NCI-H446 treated with DMSO at 0.1 percent for 48 hours (cell line): ENCODE results near the gene LGR5.
"Not testable (repeated sequence)": the region's sequence is repeated elsewhere in the genome, so short reads cannot be mapped to it uniquely, and the experiment has no call there.

Experiments
- DNase-seq: peaks from one replicate; lab custom pipeline; 2025; lab: John Stamatoyannopoulos, UW

Gene LGR5

GRCh38 chr12:71476513-71476912, 36.9 kb downstream of the LGR5 start:
- DNase-seq = no peak

GRCh38 chr12:71477609-71478008, 38.0 kb downstream of the LGR5 start:
- no peak for DNase-seq

- no peak for DNase-seq
Measured at GRCh38 chr12:71478270-71478669, 38.7 kb downstream of the LGR5 start.

- DNase-seq = no peak
Measured at GRCh38 chr12:71484272-71484905, 44.8 kb downstream of the LGR5 start.

- DNase-seq = not testable (repeated sequence)
Measured at GRCh38 chr12:71490844-71491243, 51.2 kb downstream of the LGR5 start.

- DNase-seq = no peak
Measured at GRCh38 chr12:71492604-71493003, 53.0 kb downstream of the LGR5 start.

- DNase-seq = no peak
Measured at GRCh38 chr12:71499834-71500233, 60.2 kb downstream of the LGR5 start.

- DNase-seq = peak; percentile 12
Measured at GRCh38 chr12:71503579-71504391, 64.2 kb downstream of the LGR5 start.

- no peak for DNase-seq
Measured at GRCh38 chr12:71504476-71504875, 64.9 kb downstream of the LGR5 start.

- DNase-seq = no peak
Measured at GRCh38 chr12:71509705-71510104, 70.1 kb downstream of the LGR5 start.

GRCh38 chr12:71517145-71517846, 77.7 kb downstream of the LGR5 start:
- no peak for DNase-seq

- DNase-seq = no peak
Measured at GRCh38 chr12:71521125-71521524, 81.5 kb downstream of the LGR5 start.

- DNase-seq = no peak
Measured at GRCh38 chr12:71524626-71525025, 85.0 kb downstream of the LGR5 start.

GRCh38 chr12:71533703-71534102, 94.1 kb downstream of the LGR5 start:
- DNase-seq = no peak

GRCh38 chr12:71536279-71536938, 96.8 kb downstream of the LGR5 start:
- DNase-seq = no peak

GRCh38 chr12:71536939-71537622, 97.5 kb downstream of the LGR5 start:
- no peak for DNase-seq

GRCh38 chr12:71538807-71539206, 99.2 kb downstream of the LGR5 start:
- DNase-seq = no peak

GRCh38 chr12:71541583-71541982, 102.0 kb downstream of the LGR5 start:
- DNase-seq = no peak

GRCh38 chr12:71546322-71546861, 106.8 kb downstream of the LGR5 start:
- DNase-seq = no peak

- no peak for DNase-seq
Measured at GRCh38 chr12:71548893-71549292, 109.3 kb downstream of the LGR5 start.

- no peak for DNase-seq
Measured at GRCh38 chr12:71551529-71551928, 111.9 kb downstream of the LGR5 start.
